Activated CD4-positive, alpha-beta T cell treated with anti-CD3 and anti-CD28 coated beads, Interleukin-2, amount 50 U/mL, for 16 hours (primary cell): Measurements from ENCODE around the gene SUGCT.
A peak's percentile ranks its signal among the peaks of the same experiment; 100 is the strongest.

ENCODE experiments used
- DNase-seq: peaks from one replicate; pipeline ENCODE4 v3.0.0-alpha.2; 2020

The SUGCT gene

GRCh38 chr7:40419806-40420205 is 285.0 kb downstream of the SUGCT start:
- no peak for DNase-seq

GRCh38 chr7:40421433-40421832 is 286.6 kb downstream of the SUGCT start:
- DNase-seq = no peak

- DNase-seq = no peak
These were observed 290.9 kb downstream of the SUGCT start for GRCh38 chr7:40425696-40426095.

- DNase-seq = no peak
These were observed 293.6 kb downstream of the SUGCT start for GRCh38 chr7:40428421-40428820.

- DNase-seq = no peak
These were observed 295.0 kb downstream of the SUGCT start for GRCh38 chr7:40429826-40430225.

GRCh38 chr7:40432046-40432445 is 297.2 kb downstream of the SUGCT start:
- no peak for DNase-seq

- DNase-seq = no peak
These were observed 301.9 kb downstream of the SUGCT start for GRCh38 chr7:40436710-40437109.

GRCh38 chr7:40437498-40437897 is 302.7 kb downstream of the SUGCT start:
- DNase-seq = no peak

GRCh38 chr7:40437936-40438634 is 303.3 kb downstream of the SUGCT start:
- no peak for DNase-seq

- DNase-seq = no peak
These were observed 304.9 kb downstream of the SUGCT start for GRCh38 chr7:40439686-40440085.

GRCh38 chr7:40447345-40447744 is 312.5 kb downstream of the SUGCT start:
- DNase-seq = no peak

GRCh38 chr7:40455485-40455884 is 320.7 kb downstream of the SUGCT start:
- DNase-seq = no peak

- DNase-seq = no peak
These were observed 323.1 kb downstream of the SUGCT start for GRCh38 chr7:40457776-40458480.

GRCh38 chr7:40463446-40463845 is 328.6 kb downstream of the SUGCT start:
- DNase-seq = no peak

- no peak for DNase-seq
These were observed 334.4 kb downstream of the SUGCT start for GRCh38 chr7:40468891-40469864.

GRCh38 chr7:40470091-40470592 is 335.3 kb downstream of the SUGCT start:
- DNase-seq = no peak

- no peak for DNase-seq
These were observed 336.0 kb downstream of the SUGCT start for GRCh38 chr7:40470817-40471216.

GRCh38 chr7:40471891-40472290 is 337.1 kb downstream of the SUGCT start:
- DNase-seq = no peak

GRCh38 chr7:40474790-40475680 is 340.2 kb downstream of the SUGCT start:
- peak; percentile 43 for DNase-seq

GRCh38 chr7:40475681-40475982 is 340.8 kb downstream of the SUGCT start:
- no peak for DNase-seq

- no peak for DNase-seq
These were observed 342.3 kb downstream of the SUGCT start for GRCh38 chr7:40477094-40477493.

GRCh38 chr7:40482845-40483244 is 348.0 kb downstream of the SUGCT start:
- no peak for DNase-seq
